ENCODE results near the gene MUC13. TPM values are rescaled to one million over a fixed set of nuclear protein-coding genes. Genes with fewer than 3 reads are reported as not detected.

The MUC13 gene
- total and polyA plus RNA-seq, 2 of the 4 experiments (the other 2 are of a cell fraction) = not detected

DNA sequence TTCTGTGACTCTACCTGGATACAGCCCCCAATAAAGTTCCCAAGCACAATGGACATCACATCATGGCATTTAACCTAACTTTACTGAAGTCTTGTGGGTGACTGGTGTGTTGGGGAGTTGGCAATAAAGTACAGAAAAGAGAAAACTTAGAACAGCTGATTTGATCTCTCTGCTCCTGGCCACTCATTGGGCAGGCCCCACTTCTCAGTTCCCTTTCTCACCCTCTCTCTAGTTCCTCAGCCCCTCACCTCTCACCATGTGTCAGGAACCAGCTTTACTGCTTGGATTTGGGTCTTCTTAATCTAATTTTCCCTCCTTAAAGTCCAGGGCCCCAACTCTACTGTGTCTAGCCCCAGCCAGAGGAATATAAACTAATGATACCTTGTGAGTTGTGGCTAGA is 713 bp upstream of the MUC13 start:
- ChIA-PET POLR2A (ENCODE audit: unreplicated experiment) (no interaction called here), CTCF (interaction anchor here (0.5 kb wide), 1 partner anchor 572 kb away, joined by 4 read pairs; no protein-coding TSS in a partner anchor)
- no peak overlapping the region for H2AK5ac ChIP-seq (ENCODE audit: low read depth, low read length)
- intact Hi-C loops (cut with micrococcal nuclease) (no loop called here), in situ Hi-C loops (cut with MboI; ENCODE audit: low sequenced_read_pairs) (loop anchor here (5.0 kb wide), 1 partner anchor 492 kb away; no protein-coding TSS in a partner anchor), dilution Hi-C loops (cut with HindIII; ENCODE audit: low sequenced_read_pairs, unreplicated experiment) (no loop called here)
- no peak overlapping the region for H3K23ac ChIP-seq (ENCODE audit: low read depth, low read length)
- H3K9ac ChIP-seq (ENCODE audit: low read depth, low read length) = no peak overlapping the region
- no peak overlapping the region for H3K4ac ChIP-seq (ENCODE audit: low read depth, low read length)
- H3K9me3 ChIP-seq (ENCODE audit: control insufficient read depth, insufficient read depth, low read length) = no peaks in the 10 kb centered on the region
- H3K36me3 ChIP-seq (ENCODE audit: control insufficient read depth, insufficient read depth, low read length) = no peaks in the 10 kb centered on the region
- H3K79me1 ChIP-seq (ENCODE audit: low read depth in 1 of 2, low read length in 2 of 2) = no peaks in the 10 kb centered on the region
- H3K27ac ChIP-seq (ENCODE audit: insufficient read depth, low read length) = no peak overlapping the region
- no peaks in the 10 kb centered on the region for H4K20me1 ChIP-seq (ENCODE audit: insufficient read depth, low read length)
- no peak overlapping the region for H4K5ac ChIP-seq (ENCODE audit: low read depth, low read length)
- H2AK9ac ChIP-seq (replicated peaks; ENCODE audit: low read depth, low read length, poor library complexity) = no peak overlapping the region
- BruUV-seq (replicated peaks) = no TSS peak
- no peak overlapping the region for H4K8ac ChIP-seq (ENCODE audit: low read depth in 2 of 2, low read length in 2 of 2)
- H2AFZ ChIP-seq (replicated peaks; ENCODE audit: low read length, poor library complexity) = no peak overlapping the region
- H2BK120ac ChIP-seq (ENCODE audit: low read depth, low read length) = no peak overlapping the region
- H2BK15ac ChIP-seq (ENCODE audit: low read depth, low read length) = no peak overlapping the region
- H3K27me3 ChIP-seq (ENCODE audit: control insufficient read depth, insufficient read depth, low read length) = peaks cover 18% of the 10 kb centered on the region
- H3K4me1 ChIP-seq (ENCODE audit: control insufficient read depth, insufficient read depth, low read length) = no peaks in the 10 kb centered on the region
- TF ChIP-seq SMC3 (IDR thresholded peaks at IDR 0.05; ENCODE audit: low read depth, low read length) (no peak), POLR2A (IDR thresholded peaks at IDR 0.05; ENCODE audit: low read depth, low read length) (no peak), RCOR1 (IDR thresholded peaks at IDR 0.05; ENCODE audit: insufficient replicate concordance, low read length) (no peak), NFE2L2 (IDR thresholded peaks at IDR 0.05; ENCODE audit: low read depth, low read length) (no peak), CHD1 (IDR thresholded peaks at IDR 0.05; ENCODE audit: low read depth, low read length) (no peak), CEBPB (IDR thresholded peaks at IDR 0.05; ENCODE audit: low read depth, low read length) (no peak)
- H3K56ac ChIP-seq (ENCODE audit: extremely low read depth, insufficient read depth, low read length) = no peak overlapping the region
- no peaks in the 10 kb centered on the region; the same call in 1 of the 2 replicates for H3K9me1 ChIP-seq (ENCODE audit: insufficient read depth, low read length)
- no peak overlapping the region for H3K18ac ChIP-seq (ENCODE audit: low read depth, low read length)
- H4K91ac ChIP-seq (ENCODE audit: insufficient read depth, low read depth, low read length) = no peak overlapping the region
- no peak overlapping the region for H3K14ac ChIP-seq (replicated peaks; ENCODE audit: low read depth, low read length)
- no peak overlapping the region for H2BK5ac ChIP-seq (ENCODE audit: low read depth, low read length, poor library complexity, severe bottlenecking)
- H3K4me2 ChIP-seq (ENCODE audit: low read depth, low read length) = no peak overlapping the region
- DNase-seq (no peak), ATAC-seq (ENCODE audit: low read depth) (no peak)
- no peak overlapping the region for H3K4me3 ChIP-seq (ENCODE audit: insufficient read depth, low read depth, low read length)
- no peak overlapping the region for H2BK20ac ChIP-seq (ENCODE audit: low read depth, low read length)
